Ecto neural progenitor cell (in vitro differentiated cells): ENCODE measurements around the gene DDX51.
"Not testable (repeated sequence)": the region's sequence is repeated elsewhere in the genome, so short reads cannot be mapped to it uniquely, and the experiment has no call there.

Experiments
- DNase-seq: peaks from one replicate; pipeline ENCODE4 v3.0.0-alpha.2; 2018; ENCODE audit warnings: low spot score

Gene DDX51

DNA sequence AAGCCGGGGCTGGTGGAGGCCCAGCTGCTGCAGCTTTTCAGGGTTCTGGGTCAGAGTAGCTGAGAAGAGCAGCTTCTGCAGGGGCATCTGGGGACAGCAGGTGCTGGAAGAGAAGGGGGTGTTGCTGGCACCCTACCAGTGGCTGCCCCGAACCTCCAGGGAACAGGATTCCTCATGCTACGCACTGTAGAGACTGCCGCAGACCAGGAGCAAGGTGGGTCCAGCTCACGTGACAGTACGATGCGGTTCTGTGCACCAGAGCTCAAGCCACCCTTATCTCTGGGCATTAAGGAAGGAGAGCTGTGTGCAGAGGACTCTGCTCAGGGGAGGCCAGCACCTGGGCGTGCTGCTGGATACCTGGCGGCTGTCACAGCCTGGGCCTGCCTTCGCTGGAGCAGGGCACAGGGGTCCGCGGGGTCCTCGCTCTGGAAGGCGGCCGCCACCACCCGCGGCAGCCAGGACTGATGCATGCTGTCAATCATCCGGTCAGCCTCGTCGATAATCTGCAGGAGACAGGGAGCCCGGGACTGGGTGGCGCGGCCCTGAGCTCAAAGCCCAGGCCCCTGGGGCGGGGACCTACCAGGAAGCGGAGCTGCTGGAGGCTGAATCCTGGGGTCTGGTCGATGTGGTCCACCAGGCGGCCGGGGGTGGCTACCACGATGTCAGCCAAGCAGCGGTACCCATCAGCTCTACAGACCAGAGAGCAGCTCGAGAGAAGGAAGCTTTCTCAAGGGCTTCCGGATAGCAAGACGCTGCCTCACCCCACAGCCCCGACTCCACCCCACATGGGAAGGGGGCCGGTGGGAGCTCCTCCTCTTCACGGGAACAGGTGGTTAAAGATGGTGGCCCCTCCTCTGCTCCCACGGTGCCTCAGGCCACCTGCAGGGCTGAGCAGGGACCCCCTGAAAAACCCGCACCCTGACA lies 2.9 kb downstream of the DDX51 start:
- DNase-seq, result no peak

DNA sequence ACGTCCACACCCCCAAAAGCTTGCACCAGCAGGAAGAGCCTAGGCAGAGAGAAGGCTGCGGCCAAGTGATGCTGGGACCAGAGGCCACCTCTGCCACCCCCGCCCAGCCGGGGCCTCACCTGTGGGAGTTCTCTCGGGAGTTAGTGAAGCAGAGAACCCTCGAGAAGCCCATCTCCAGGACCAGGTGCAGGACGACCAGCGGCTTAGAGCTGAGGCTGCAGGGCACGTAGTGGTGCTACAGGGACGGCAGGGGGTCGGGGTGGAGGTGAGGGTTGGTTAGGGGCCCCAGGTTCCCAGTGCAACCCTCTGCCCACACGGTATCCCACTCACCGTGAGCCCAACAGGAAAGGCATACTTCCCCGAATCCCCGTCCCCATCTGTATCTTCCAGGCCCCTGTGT lies 3.6 kb downstream of the DDX51 start:
- DNase-seq, result no peak

DNA sequence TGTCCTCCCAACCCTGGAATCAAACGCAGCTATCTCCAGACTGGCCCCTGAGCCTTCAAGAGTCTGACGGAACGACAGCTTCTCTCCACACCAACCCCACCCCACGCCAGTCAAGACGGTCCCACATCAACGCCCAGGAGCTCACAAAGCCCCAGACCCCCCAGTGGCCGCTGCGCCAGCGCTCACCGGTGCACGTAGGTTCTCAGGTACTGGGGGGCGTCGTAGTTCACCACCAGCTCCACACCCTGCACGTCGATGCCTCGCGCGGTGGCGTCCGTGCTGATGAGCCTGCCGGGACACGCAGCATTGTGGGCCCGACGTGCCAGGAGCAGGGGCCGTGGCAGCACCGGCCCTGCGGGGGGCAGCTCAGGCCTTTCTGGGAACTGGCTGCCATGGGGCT lies 4.2 kb downstream of the DDX51 start:
- DNase-seq, result no peak

DNA sequence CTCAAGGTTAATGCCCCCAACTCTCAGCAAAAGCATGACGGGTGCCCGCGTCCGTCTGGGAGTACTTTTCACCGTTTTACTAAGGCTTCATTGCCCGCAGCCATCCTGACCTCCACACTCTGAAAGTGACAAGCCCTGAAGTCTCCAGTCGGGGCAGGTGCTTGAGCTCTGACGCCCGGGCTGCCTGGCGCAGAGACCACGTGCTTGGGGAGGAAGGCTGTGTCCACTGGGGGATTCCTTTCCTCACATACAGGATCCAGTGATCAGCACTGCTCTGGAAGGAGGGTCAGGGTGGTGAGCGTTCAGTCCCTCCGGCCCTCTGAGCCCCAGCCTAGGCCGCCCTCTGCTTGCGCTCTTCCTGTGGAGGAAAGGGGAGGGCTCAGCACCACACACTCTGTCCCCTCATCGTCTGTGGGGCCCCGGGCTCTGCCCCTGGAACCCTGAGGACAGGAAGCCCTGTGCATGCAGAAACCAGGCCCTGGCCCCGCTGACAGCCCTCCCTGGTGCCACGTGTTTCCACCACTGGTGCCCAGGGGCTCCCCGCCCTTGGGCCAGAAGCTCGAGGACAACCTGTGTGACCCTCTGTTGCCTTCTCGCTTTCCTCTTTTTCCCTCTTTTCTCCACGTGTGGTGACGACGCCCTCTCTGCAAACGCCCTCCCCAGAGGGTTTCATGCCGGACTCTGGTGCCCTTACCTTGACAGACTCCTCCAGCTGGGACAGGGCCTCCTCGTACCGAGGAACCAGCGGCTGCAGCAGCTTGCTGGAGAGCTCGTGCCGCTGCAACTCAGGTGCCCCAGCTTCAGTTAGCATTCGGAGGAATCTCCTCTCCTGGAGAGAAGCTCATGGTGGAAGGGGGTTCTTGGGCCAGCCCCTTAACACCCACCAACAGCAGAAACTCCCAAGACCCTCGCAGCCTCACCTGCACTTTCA lies 4.9 kb downstream of the DDX51 start:
- no peak for DNase-seq

DNA sequence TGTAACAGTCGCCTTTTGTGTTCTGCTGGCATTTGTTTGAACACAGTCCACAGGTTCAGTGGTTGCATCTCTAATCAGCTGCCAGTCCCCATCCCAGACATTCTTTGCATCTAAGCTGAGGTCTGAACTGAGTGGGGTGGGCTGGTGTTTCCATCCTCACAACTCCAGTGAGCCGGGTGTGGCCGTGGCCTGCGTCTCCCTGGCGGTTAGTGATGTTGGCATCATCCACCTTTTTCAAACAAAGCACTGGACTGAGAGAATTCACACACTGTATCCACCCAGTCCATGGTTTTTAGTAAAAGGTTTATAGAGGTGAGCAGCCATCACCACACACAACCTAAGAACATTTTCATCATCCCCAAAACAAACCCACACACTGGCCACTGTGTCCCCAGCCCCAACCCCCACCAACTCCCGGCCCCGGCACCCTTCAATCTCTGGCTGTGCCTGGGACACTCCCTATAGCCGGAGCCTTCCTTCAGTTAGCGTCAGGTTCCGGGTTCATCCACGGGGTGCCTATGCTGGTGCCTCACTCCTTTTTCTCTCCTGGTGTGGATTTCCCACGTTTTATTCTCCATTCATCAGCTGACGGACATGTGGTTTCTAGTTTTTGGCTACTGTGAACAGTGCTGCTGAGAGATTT lies 6.5 kb downstream of the DDX51 start:
- no peak for DNase-seq

DNA sequence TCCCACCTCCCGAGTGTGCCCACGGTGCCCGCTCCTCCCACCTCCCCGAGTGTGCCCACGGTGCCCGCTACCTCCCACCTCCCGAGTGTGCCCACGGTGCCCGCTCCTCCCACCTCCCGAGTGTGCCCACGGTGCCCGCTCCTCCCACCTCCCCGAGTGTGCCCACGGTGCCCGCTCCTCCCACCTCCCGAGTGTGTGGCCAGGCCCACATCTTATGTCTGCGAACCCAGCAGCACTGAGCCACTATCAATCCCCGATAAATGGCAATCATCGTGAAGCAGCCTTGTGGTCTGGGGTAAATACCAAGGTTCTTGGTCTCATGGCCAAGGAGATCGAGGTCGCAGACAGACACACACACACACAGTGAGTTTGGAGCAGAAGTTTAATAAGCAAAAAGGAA lies 7.9 kb downstream of the DDX51 start:
- not testable (repeated sequence) for DNase-seq

DNA sequence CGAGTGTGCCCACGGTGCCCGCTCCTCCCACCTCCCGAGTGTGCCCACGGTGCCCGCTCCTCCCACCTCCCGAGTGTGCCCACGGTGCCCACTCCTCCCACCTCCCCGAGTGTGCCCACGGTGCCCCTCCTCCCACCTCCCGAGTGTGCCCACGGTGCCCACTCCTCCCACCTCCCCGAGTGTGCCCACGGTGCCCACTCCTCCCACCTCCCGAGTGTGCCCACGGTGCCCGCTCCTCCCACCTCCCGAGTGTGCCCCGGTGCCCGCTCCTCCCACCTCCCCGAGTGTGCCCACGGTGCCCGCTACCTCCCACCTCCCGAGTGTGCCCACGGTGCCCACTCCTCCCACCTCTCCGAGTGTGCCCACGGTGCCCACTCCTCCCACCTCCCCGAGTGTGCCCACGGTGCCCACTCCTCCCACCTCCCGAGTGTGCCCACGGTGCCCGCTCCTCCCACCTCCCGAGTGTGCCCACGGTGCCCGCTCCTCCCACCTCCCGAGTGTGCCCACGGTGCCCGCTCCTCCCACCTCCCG lies 9.4 kb downstream of the DDX51 start:
- DNase-seq, result not testable (repeated sequence)

DNA sequence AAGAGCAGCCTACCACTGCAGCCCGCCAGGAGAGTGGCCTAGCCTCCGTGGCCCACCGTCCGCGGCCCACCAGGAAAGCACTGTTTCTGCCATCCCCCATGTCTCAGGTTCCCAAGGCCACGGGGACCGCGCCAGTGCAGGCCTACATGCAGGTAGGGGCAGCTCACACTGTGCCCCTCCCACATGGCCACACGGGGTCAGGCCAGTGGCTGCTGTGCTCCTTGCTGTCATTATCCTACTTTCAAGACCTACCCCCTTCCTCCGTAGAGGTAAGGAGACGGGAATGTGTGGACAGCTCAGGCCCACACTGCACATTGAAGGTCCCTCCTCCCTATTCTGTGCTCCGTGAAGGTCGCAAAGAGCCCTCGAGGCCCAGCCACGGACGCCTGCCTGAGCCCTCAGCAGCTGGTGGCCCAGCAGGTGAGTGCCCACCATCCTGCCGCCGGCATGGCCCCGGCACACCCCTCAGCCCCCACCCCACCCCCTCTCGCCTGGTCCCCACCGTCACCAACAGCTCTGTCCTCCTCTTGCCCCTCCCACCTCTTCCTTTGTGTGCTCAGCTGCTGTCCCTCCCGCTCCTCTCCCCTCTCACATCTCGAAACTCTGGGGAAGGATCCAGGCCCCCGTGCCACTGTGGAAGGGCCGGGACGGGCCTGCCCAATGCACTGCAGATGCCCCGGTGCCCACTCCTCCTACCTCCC lies 10.0 kb downstream of the DDX51 start:
- peak; percentile 51 for DNase-seq

DNA sequence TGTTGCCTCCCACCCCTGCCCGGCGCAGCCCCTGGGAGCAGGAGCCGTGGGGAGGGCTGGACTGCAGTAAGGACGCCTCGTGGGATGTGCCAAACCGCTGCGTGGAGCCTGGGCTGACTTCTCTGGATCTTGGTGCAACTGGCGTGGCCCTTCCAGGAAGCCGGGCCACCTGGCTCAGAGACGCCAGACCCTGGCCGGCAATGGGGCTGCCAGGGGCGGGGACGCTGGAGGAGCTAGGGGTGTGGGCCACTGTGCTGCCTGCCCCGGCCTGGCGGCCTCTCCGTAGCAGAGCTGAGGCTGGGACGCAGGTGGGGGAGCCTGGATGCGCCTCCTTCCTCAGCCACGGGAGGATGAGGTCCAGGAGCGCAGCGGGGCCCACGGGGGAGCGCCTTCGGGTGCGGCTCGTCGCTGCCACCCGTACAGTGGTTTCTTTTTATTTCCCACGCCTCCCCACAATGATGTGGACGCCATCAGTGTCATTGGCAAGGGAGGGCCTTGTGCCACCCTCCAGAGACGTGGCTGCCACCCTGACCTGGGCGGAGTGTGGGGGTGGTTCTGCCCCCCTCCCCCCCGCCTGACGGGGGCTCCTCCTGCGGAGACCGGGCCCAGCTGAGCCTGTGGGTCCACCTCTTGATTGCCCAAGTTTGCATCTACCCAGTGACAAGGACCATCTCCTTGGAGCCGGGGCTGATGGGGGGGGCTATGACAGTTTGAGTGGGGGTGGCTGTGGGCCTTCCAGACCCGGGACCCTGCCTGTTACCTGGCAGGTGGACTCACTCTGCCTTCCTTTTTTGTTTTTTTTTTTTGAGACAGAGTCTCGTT lies 11.3 kb downstream of the DDX51 start:
- DNase-seq, result peak; percentile 46

DNA sequence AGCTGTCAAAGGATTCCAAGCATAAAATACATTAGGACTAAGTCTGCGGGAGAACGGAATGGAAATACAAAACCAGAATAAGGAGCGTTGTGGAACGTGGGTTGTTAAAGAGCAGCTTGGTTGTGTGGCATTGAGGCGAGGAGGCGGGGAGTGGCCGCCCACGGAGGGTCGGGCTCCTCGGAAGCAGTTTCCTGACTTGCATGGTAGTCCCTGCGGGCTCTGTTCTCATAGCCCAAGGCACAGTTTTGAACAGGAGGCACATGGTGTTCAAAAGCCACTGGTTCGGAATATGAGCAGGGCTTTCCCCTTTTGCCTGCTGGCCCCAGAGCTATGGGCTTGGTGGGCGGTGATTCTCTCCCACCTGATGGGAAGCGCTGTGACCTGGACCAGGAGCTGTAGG lies 12.2 kb downstream of the DDX51 start:
- peak; percentile 42 for DNase-seq

DNA sequence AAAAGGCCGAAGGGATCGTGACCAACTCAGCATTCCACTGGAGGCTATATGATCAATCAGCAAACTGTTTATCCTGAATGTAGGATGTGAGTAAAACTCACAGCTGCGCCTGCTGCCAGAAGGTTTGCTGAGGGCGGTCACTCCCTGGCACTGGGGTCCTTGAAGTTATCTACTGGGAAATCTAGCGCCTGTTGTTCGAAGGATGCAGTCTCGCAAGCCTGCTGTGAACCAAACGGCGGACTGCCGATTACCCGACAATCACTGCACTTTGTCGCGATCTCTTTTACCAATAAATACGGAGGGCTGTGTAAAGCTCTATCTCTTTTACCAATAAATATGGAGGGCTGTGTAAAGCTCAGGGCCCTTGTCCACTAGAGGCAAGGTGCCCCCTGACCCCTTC lies 12.9 kb downstream of the DDX51 start:
- DNase-seq, result no peak

DNA sequence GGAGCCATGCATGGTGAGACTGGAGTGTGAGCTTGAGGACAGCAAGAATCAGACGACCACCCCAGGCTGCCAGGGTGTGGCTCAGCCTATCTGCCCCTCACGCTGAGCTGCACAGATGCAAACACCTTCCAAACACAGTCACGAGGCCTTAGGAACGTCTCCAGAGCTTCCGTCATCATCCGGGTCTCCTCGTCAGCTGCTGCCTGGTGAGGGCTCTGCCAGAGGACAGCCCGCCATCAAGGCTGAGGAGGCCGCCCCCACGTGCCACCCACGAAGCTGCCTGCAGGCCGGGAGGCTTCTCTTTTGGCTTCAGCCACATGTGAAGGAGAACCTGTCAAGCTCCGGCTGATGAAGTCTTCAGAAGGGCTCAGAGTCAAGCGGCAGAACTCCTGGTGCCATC lies 13.4 kb downstream of the DDX51 start:
- DNase-seq, result no peak

DNA sequence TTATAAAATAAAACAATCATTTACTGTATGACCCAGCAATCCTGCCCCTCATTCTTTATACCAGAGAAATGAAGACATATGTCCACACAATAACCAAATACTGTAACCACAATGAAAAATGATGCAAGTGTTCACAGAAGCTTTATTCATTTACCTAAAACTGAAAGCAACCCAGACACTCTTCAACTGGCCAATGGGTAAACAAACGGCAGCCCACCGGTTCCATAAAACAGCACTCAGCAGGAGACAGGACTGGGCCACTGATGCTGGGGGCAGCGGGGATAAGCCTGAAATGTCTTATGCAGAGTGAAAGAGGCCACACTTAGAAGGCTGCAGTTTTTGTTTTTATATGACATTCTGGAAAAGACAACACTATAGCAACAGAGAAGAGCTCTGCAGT lies 15.1 kb downstream of the DDX51 start:
- no peak for DNase-seq

DNA sequence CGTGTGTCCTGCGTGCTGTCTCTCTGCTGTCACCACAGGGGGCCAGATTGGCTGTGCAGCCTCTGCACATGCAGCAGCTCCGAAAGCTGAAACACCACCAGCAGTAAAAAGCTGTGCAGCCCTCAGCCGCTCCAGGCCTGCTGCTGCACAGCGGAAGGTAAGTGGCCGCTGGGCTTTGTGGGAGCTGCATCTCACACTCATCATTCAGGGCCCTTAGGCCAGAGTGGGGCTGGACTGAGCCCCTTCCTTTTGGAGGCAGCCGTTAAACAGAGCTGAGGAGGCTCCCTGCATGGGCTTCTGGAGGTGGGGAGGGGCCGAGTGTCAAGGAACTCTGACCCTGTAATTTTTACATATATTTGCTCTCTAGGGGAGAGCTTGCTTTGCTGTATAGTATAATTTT lies 17.1 kb downstream of the DDX51 start:
- DNase-seq, result no peak

DNA sequence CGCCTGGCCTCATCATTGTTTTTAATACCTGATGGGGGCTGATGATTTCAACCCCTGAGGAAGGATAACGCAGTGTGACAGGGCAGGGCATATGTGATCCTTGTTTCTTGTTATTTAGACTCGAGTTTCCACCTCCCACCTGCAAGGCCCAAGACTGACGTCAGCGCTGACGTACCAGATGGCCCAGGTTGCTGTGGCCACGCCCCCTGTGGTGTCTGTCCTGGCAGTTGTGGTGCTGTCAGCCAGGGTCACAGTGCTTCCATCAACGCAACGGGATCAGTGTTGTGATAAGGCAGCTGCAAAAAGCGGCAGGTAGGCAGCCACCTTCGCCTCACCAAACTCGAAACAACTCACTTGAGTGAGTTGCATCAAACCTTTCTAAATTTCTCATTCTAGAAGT lies 18.4 kb downstream of the DDX51 start:
- DNase-seq, result no peak

DNA sequence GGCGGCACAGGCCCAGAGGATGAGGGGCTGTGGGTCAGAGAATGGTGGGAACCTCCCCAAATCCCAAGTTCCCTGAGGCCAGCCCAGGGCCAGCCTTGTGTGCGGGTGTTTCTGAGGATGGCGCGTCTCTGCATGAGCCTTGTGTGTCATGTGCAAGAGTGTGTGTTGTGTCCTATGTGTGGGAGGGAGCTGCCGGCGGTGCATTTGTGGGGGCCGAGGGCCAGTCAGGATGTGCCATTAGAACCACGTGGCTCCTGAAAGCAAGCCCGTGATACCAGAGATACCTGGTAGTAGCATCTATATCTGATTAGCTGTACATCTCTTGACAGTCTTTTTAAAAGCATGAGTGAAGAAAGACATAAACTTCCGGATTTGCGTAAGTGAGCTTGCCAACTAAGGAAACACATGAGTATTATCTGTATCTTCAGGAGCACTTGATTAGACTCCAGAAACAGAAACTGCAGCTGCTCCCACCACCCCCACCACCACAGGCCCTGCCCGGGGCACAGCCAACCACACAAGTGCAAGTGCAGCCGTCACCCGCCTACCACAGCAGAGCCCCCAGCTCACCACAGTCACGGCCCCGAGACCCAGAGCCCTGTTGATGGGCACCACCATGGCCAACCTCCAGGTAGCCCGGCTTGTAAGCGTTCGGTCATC lies 19.2 kb downstream of the DDX51 start:
- DNase-seq, result peak; percentile 36

DNA sequence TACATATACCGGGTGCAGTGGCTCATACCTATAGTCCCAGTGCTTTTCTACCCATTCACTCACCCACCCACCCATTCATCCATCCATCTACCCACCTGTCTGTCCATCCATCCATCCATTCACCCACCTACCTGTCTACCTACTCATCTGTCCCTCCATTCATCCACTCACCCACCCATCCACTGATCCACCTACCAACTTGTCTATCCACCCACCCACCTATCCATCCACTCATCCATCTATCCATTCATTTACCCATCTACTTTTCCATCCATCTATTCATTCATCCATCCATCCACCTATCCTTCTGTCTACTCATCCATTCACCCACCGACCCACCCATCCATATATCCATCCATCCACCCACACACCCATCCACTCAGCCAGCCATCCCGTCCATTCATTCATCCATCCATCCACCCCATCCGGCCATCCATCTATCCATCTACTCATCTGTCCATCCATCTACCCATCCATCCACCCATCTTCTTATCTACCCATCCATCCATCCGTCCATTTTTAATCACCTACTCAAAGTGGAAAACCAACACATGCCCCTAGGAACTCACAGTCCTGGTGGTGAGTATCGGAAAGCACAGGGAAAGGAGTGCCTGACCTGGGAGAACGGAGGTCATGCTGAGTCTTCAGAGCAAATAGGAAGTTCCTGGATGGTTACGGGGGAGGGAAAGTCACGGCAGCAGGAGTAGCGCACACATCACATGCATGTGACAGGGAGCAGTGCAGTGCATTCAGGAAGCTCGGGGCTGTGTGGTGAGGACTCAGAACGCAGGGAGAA lies 20.0 kb downstream of the DDX51 start:
- DNase-seq, result peak; percentile 43

DNA sequence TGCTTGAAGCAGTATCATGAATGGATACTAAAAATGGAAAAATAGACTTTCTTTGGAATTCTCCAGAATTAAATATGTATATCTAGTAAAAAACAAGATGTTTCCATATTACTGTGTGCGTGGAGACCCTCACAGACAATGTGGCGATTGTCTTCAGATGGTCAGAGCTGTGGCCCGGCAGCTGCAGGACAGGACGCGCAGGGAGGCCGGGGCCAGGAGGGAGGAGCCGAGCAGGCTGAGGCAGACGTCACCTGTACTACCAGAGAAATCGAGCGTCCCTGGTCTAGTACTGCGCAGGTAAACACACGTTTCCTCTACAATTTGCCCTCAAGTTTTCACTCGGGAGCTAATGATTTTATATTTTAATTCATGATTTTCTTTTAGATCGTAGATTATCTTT lies 22.8 kb downstream of the DDX51 start:
- DNase-seq, result no peak

DNA sequence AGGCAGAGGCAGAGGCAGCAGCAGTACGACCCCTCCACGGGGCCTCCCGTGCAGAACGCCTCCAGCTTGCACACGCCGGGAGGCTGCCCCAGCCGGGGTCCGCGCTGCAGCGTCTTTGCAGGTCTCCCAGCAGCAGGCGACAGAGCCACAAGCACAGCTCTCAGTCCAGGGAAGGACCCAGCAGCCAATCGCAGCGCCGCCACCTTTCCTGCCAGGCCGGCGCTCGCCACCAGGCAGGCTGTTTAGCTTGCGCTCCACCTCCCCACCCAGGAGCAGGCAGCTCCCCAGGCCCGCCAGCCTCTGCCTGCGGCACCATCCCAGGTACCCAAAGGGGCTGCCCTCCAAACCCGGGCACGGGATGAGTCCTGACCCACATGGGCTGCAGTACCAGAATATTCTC lies 25.2 kb downstream of the DDX51 start:
- no peak for DNase-seq

DNA sequence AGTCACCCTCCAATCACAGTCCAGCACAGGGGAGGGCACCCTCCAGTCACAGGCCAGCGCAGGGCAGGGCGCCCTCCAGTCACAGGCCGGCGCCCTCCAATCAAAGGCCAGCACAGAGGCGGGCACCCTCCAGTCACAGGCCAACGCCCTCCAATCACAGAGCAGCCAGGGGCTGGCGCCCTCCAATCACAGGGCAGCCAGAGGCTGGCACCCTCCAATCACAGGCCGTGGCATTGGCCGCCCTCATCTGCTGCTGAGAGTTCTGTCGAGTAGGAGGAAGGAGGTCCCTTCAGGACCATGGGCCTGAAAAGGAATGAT lies 26.6 kb downstream of the DDX51 start:
- no peak for DNase-seq
